ENCODE data around the gene SH3RF3. TPM values are rescaled to one million over a fixed set of nuclear protein-coding genes. Genes with fewer than 3 reads are reported as not detected.

SH3RF3 gene
- total RNA-seq, 1 donor from 2014 or later, result under 0.01 TPM

- FAIRE-seq (no peak), DNase-seq (ENCODE audit: low read depth) (no peak)
- TF ChIP-seq, protein P1, sequence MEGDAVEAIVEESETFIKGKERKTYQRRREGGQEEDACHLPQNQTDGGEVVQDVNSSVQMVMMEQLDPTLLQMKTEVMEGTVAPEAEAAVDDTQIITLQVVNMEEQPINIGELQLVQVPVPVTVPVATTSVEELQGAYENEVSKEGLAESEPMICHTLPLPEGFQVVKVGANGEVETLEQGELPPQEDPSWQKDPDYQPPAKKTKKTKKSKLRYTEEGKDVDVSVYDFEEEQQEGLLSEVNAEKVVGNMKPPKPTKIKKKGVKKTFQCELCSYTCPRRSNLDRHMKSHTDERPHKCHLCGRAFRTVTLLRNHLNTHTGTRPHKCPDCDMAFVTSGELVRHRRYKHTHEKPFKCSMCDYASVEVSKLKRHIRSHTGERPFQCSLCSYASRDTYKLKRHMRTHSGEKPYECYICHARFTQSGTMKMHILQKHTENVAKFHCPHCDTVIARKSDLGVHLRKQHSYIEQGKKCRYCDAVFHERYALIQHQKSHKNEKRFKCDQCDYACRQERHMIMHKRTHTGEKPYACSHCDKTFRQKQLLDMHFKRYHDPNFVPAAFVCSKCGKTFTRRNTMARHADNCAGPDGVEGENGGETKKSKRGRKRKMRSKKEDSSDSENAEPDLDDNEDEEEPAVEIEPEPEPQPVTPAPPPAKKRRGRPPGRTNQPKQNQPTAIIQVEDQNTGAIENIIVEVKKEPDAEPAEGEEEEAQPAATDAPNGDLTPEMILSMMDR (IDR thresholded peaks at IDR 0.05; ENCODE audit: insufficient read depth, low read length, severe bottlenecking), result no peak
- Histone ChIP-seq H3K36me3 (ENCODE audit: control insufficient read depth, insufficient read depth, low read length) (no peaks in the 10 kb centered on the region), H3K27me3 (ENCODE audit: control insufficient read depth, insufficient read depth, low read length) (no peaks in the 10 kb centered on the region), H3K4me3 (ENCODE audit: low read depth, low read length) (no peak overlapping the region)
Measured at GRCh38 chr2:109429567-109430328, 300.7 kb downstream of the SH3RF3 start.

DNA sequence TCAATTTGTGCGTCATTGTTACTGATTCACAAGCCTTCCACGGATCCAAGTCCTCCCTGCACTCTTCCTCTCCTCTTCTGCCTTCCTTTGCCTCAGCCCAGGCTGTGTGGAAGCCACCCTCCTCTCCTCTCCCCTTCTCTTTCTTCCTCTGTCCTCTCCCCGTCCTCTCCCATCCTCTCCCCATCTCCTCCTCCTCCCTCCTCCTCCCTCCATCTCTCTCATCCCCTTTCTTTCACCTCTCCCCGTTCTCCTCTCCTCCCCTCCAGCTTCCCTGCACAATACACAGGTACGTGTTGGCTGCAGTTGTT, 301.3 kb downstream of the SH3RF3 start:
- FAIRE-seq, result no peak
- DNase-seq (ENCODE audit: low read depth), result no peak
- TF ChIP-seq, protein P1 (IDR thresholded peaks at IDR 0.05; ENCODE audit: insufficient read depth, low read length, severe bottlenecking), result no peak
- Histone ChIP-seq H3K36me3 (ENCODE audit: control insufficient read depth, insufficient read depth, low read length) (no peaks in the 10 kb centered on the region), H3K4me3 (ENCODE audit: low read depth, low read length) (no peak overlapping the region), H3K27me3 (ENCODE audit: control insufficient read depth, insufficient read depth, low read length) (no peaks in the 10 kb centered on the region)

- Histone ChIP-seq H3K27me3 (ENCODE audit: control insufficient read depth, insufficient read depth, low read length) (no peaks in the 10 kb centered on the region), H3K36me3 (ENCODE audit: control insufficient read depth, insufficient read depth, low read length) (no peaks in the 10 kb centered on the region), H3K4me3 (ENCODE audit: low read depth, low read length) (no peak overlapping the region)
- TF ChIP-seq, protein P1 (IDR thresholded peaks at IDR 0.05; ENCODE audit: insufficient read depth, low read length, severe bottlenecking), result no peak
- FAIRE-seq, result no peak
- no peak for DNase-seq (ENCODE audit: low read depth)
Measured at GRCh38 chr2:109432421-109432820, 303.4 kb downstream of the SH3RF3 start.

- DNase-seq (ENCODE audit: low read depth) (no peak), FAIRE-seq (no peak)
- TF ChIP-seq, protein P1 (IDR thresholded peaks at IDR 0.05; ENCODE audit: insufficient read depth, low read length, severe bottlenecking), result no peak
- Histone ChIP-seq H3K27me3 (ENCODE audit: control insufficient read depth, insufficient read depth, low read length) (no peaks in the 10 kb centered on the region), H3K4me3 (ENCODE audit: low read depth, low read length) (no peak overlapping the region), H3K36me3 (ENCODE audit: control insufficient read depth, insufficient read depth, low read length) (no peaks in the 10 kb centered on the region)
Measured at GRCh38 chr2:109433486-109433885, 304.5 kb downstream of the SH3RF3 start.

DNA sequence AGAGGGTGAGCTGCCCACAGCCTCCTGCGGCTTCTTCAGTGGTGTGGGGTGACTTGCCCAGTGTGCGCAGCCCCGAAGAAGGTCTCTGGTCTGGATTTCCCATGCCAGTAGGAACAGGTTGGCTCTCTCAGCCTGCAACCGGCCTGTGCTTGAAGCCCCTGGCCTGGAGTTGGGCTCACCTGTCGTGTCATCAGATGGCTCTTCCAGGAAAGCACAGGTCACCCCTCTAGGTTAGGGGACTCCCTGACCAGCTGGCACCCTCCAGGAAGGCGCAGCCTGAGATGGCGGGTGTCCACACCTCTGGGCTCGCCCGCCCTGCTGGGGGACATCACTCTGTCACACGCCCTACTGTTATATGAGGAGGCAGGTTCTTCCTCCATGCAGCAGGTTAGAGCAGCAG, 304.9 kb downstream of the SH3RF3 start:
- DNase-seq (ENCODE audit: low read depth), result no peak
- TF ChIP-seq, protein P1 (IDR thresholded peaks at IDR 0.05; ENCODE audit: insufficient read depth, low read length, severe bottlenecking), result no peak
- no peak for FAIRE-seq
- Histone ChIP-seq H3K27me3 (ENCODE audit: control insufficient read depth, insufficient read depth, low read length) (no peaks in the 10 kb centered on the region), H3K36me3 (ENCODE audit: control insufficient read depth, insufficient read depth, low read length) (no peaks in the 10 kb centered on the region), H3K4me3 (ENCODE audit: low read depth, low read length) (no peak overlapping the region)

GRCh38 chr2:109434351-109434750, 305.3 kb downstream of the SH3RF3 start:
- no peaks in the 10 kb centered on the region for H3K27me3 ChIP-seq (ENCODE audit: control insufficient read depth, insufficient read depth, low read length)
- H3K36me3 ChIP-seq (ENCODE audit: control insufficient read depth, insufficient read depth, low read length), result no peaks in the 10 kb centered on the region
- no peak for DNase-seq (ENCODE audit: low read depth)
- TF ChIP-seq, protein P1 (IDR thresholded peaks at IDR 0.05; ENCODE audit: insufficient read depth, low read length, severe bottlenecking), result no peak
- FAIRE-seq, result no peak
- H3K4me3 ChIP-seq (ENCODE audit: low read depth, low read length), result no peak overlapping the region

Data from bronchial epithelial cell (primary cell).